Activated naive CD8-positive, alpha-beta T cell treated with anti-CD3 and anti-CD28 coated beads, Interleukin-2, amount 50 U/mL, for 24 hours (primary cell): ENCODE results near the gene RNF149.

ENCODE experiments used
- ATAC-seq: fragments of 150-1000 bp; cut with Tn5 transposase; one replicate; pipeline ENCODE4 v1.10.0; 2021
- DNase-seq: peaks from one replicate; pipeline ENCODE4 v3.0.0; 2021
- H3K27ac Mint-ChIP-seq: one replicate; pipeline ENCODE4 v1.8.0; 2021; ENCODE audit warnings: mild to moderate bottlenecking, mixed read lengths
- H3K27me3 Mint-ChIP-seq: one replicate; pipeline ENCODE4 v1.8.0; 2021; ENCODE audit warnings: mixed read lengths
- H3K36me3 Mint-ChIP-seq: one replicate; pipeline ENCODE4 v1.8.0; 2021; ENCODE audit warnings: low read depth, mixed read lengths
- H3K4me1 Mint-ChIP-seq: one replicate; pipeline ENCODE4 v1.8.0; 2021; ENCODE audit warnings: mixed read lengths
- H3K4me3 Mint-ChIP-seq: one replicate; pipeline ENCODE4 v1.8.0; 2021; ENCODE audit warnings: mild to moderate bottlenecking, moderate library complexity, mixed read lengths
- H3K9me3 Mint-ChIP-seq: one replicate; pipeline ENCODE4 v1.8.0; 2021; ENCODE audit warnings: mixed read lengths

RNF149 gene

DNA sequence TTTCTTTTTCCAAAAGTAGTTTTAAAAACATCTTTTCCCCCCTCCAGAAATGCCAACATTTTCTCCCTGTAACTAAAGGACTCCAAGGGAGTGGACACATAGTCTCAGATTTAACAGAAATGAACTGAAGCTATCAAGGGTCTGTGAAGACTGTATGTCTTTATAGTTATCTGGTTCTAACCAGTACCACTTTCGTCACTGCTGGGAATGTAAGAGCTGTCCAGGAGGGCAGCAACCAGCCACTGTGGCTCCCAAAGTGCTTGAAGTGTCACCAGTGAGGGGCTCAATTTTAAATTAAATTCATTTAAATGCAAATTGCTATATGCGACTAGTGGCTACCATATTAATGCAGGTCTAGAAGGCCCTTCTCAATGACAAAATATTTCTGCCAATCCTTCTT is 15.0 kb downstream of the RNF149 start:
- H3K9me3 Mint-ChIP-seq, result no peaks in the 10 kb centered on the region
- ATAC-seq, result no peak
- H3K36me3 Mint-ChIP-seq, result peaks cover 33% of the 10 kb centered on the region
- DNase-seq, result no peak
- no peaks in the 10 kb centered on the region for H3K27me3 Mint-ChIP-seq
- H3K4me1 Mint-ChIP-seq, result peaks cover 16% of the 10 kb centered on the region
- H3K27ac Mint-ChIP-seq, result no peak overlapping the region
- no peak overlapping the region for H3K4me3 Mint-ChIP-seq

DNA sequence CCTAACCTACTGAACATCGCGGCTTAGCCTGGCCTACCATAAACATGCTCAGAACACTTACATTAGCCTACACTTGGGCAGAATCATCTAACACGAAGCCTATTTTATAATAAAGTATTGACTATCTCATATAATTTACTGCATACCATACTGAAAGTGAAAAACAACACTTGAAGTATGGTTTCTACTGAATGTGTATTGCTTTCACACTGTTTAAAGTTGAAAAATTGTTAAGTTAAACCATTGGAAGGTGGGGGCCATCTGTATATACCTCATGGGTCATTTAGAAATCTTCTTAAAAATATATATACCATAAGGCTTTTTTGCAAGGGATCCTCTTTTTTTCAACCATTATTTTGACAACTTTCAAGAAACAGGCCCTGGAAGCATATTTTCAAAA is 16.5 kb downstream of the RNF149 start:
- Mint-ChIP-seq H3K27ac (no peak overlapping the region), H3K4me3 (no peak overlapping the region), H3K36me3 (peaks cover 39% of the 10 kb centered on the region), H3K27me3 (no peaks in the 10 kb centered on the region), H3K9me3 (no peaks in the 10 kb centered on the region), H3K4me1 (peaks cover 8% of the 10 kb centered on the region)
- no peak for DNase-seq
- ATAC-seq, result no peak

GRCh38 chr2:101290711-101291110 is 17.8 kb downstream of the RNF149 start:
- no peak for DNase-seq
- H3K4me3 Mint-ChIP-seq, result no peak overlapping the region
- H3K9me3 Mint-ChIP-seq, result no peaks in the 10 kb centered on the region
- no peak for ATAC-seq
- peaks cover 46% of the 10 kb centered on the region for H3K36me3 Mint-ChIP-seq
- H3K27ac Mint-ChIP-seq, result no peak overlapping the region
- H3K27me3 Mint-ChIP-seq, result no peaks in the 10 kb centered on the region
- H3K4me1 Mint-ChIP-seq, result no peaks in the 10 kb centered on the region

DNA sequence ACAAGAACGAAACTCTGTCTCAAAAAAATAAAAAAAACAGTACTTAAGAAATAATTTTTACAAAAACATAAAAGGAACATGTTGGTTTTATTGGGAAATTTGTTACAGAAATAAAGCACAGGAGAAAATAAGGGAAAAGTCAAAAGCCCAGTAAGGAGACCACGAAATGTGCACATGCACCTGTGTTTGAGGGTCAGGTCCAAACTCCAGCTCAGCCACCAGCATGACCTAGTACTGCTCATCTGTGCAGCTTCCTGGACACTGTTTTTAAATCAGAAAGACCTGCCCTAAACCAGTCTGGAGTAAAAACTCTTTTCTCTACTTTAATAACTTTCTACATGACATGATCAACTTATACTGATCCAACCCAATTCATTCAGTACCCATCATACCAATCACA is 21.2 kb downstream of the RNF149 start:
- ATAC-seq (no peak), DNase-seq (no peak)
- H3K27me3 Mint-ChIP-seq, result no peaks in the 10 kb centered on the region
- no peaks in the 10 kb centered on the region for H3K4me1 Mint-ChIP-seq
- no peaks in the 10 kb centered on the region for H3K9me3 Mint-ChIP-seq
- no peak overlapping the region for H3K27ac Mint-ChIP-seq
- peaks cover 48% of the 10 kb centered on the region for H3K36me3 Mint-ChIP-seq
- no peak overlapping the region for H3K4me3 Mint-ChIP-seq

GRCh38 chr2:101286684-101287083 is 21.8 kb downstream of the RNF149 start:
- ATAC-seq (no peak), DNase-seq (no peak)
- Mint-ChIP-seq H3K27me3 (no peaks in the 10 kb centered on the region), H3K36me3 (peaks cover 49% of the 10 kb centered on the region), H3K4me1 (no peaks in the 10 kb centered on the region), H3K9me3 (no peaks in the 10 kb centered on the region), H3K27ac (no peak overlapping the region), H3K4me3 (no peak overlapping the region)

DNA sequence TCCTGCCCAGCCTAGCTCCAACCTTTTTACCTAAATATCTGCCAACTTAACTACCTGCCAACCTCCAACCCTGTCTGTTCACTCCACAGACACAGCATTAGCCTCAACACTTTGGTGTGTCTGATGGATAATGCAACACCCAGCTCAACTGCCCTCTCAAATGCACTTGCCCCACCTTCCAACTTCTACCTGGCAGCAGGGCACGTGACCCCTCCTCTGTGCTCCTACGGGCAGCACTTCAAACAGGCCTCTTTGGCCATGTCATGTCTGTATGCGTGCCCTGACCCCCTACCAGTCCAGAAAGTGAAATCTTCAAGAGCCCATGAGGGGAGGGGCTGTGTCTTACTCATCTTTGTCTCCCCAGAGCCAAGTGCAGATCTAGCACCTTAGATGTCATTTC is 25.5 kb downstream of the RNF149 start:
- Mint-ChIP-seq H3K4me1 (peaks cover 3% of the 10 kb centered on the region), H3K27ac (no peak overlapping the region), H3K9me3 (no peaks in the 10 kb centered on the region), H3K4me3 (no peak overlapping the region), H3K27me3 (no peaks in the 10 kb centered on the region), H3K36me3 (peaks cover 63% of the 10 kb centered on the region)
- ATAC-seq (no peak), DNase-seq (no peak)

GRCh38 chr2:101281482-101281881 is 27.0 kb downstream of the RNF149 start:
- DNase-seq (no peak), ATAC-seq (no peak)
- no peaks in the 10 kb centered on the region for H3K27me3 Mint-ChIP-seq
- no peak overlapping the region for H3K4me3 Mint-ChIP-seq
- no peaks in the 10 kb centered on the region for H3K9me3 Mint-ChIP-seq
- peaks cover 56% of the 10 kb centered on the region for H3K36me3 Mint-ChIP-seq
- H3K4me1 Mint-ChIP-seq, result peaks cover 3% of the 10 kb centered on the region
- no peak overlapping the region for H3K27ac Mint-ChIP-seq

DNA sequence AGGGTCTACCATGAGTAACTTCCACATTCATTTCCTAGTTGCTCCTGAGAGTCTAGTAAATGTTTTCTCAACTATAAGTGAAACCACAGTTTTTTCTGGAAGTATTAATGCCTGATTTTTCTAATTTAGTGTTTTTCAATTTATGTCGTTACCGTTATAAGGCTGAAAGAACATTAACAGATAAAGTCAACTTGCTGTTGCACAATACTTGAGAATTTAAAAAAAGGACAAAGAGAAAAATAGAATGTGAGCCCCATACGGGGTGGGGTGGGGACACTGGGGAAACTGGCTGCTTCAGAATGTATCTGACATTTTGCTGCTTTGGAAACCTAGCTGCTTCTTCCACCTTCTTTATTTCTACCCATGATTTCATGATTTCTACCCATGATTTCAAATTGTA is 29.6 kb downstream of the RNF149 start:
- no peaks in the 10 kb centered on the region for H3K27me3 Mint-ChIP-seq
- DNase-seq (no peak), ATAC-seq (no peak)
- H3K9me3 Mint-ChIP-seq, result no peaks in the 10 kb centered on the region
- H3K27ac Mint-ChIP-seq, result no peak overlapping the region
- H3K4me3 Mint-ChIP-seq, result no peak overlapping the region
- peaks cover 5% of the 10 kb centered on the region for H3K4me1 Mint-ChIP-seq
- peaks cover 53% of the 10 kb centered on the region for H3K36me3 Mint-ChIP-seq

GRCh38 chr2:101277111-101277510 is 31.4 kb downstream of the RNF149 start:
- ATAC-seq, result no peak

DNA sequence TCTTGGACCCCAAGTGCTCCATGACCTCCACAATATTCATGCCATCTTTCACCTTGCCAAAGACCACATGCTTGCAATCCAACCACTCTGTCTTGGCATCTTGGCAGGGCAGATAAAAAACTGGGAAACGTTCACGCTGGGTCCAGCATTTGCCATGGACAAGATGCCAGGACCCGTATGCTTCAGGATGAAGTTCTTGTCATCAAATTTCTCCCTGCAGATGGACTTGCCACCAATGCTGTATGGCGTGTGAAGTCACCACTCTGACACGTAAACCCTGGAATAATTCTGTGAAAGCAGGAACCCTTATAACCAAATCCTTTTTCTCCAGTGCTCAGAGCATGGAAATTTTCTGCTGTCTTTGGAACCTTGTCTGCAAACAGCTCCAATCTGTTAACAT is 34.4 kb downstream of the RNF149 start:
- Mint-ChIP-seq H3K4me3 (no peak overlapping the region), H3K4me1 (peaks cover 31% of the 10 kb centered on the region), H3K27me3 (no peaks in the 10 kb centered on the region), H3K36me3 (peaks cover 53% of the 10 kb centered on the region), H3K27ac (no peak overlapping the region), H3K9me3 (no peaks in the 10 kb centered on the region)
- ATAC-seq (no peak), DNase-seq (no peak)

More at GRCh38 chr2:101277111-101277510, 31.4 kb downstream of the RNF149 start:
- H3K9me3 Mint-ChIP-seq, result no peaks in the 10 kb centered on the region
- H3K36me3 Mint-ChIP-seq, result peaks cover 60% of the 10 kb centered on the region
- H3K27ac Mint-ChIP-seq, result no peak overlapping the region
- H3K4me3 Mint-ChIP-seq, result no peak overlapping the region
- H3K27me3 Mint-ChIP-seq, result no peaks in the 10 kb centered on the region
- no peak for DNase-seq
- peaks cover 20% of the 10 kb centered on the region for H3K4me1 Mint-ChIP-seq

DNA sequence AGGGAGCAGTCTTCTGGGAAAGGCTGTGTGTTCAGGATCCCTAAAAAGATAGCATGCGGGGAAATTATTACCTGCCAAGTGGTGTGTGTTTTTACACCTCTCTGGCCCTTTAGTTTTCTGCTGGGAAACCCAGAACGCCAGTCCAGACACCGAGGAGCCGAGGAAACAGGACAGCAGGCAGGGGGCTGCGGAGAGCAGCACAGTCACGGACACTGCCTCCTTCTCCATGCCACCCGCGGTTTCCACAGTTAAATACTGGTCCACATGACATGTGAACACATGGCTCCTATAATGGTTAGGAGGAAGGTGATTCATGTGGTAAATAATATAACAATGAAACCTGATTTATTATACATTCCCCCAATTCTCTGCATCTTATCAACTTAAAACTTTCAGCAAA is 35.4 kb downstream of the RNF149 start:
- Mint-ChIP-seq H3K4me3 (no peak overlapping the region), H3K27ac (peak overlapping the region; percentile 75), H3K36me3 (peaks cover 53% of the 10 kb centered on the region), H3K27me3 (no peaks in the 10 kb centered on the region), H3K9me3 (no peaks in the 10 kb centered on the region), H3K4me1 (peaks cover 36% of the 10 kb centered on the region)
- peak; percentile 31 for ATAC-seq
- DNase-seq, result no peak

- H3K4me3 Mint-ChIP-seq, result no peak overlapping the region
- peaks cover 52% of the 10 kb centered on the region for H3K36me3 Mint-ChIP-seq
These were observed 36.3 kb downstream of the RNF149 start for GRCh38 chr2:101272045-101272784.

DNA sequence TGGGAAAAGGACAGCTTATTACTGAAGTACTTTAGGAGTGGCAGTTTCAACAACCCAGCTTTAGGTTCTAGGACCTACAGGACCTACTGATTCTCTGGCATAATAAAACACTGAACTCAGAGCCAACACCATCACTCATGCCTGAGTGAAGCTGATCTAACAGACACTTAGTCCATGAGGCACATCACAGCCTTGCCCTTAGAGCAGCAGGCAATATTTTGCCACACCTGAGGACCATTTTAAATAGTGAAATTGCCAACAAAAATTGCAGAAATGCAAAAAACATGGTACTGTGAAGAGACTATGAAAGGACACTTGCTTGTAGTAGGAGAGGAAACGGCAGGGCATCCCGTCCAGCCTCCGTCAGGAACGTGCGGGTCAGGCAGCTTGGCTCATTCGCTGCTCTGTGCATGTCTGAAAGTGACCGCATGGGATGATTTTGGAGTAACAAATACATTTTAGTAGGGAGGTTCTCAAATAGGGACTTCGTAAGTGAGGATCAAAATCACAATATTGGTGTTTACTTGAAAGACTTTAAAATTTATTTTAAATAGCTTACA is 37.7 kb downstream of the RNF149 start:
- no peak for ATAC-seq
- H3K27ac Mint-ChIP-seq, result no peak overlapping the region
- H3K9me3 Mint-ChIP-seq, result no peaks in the 10 kb centered on the region
- H3K27me3 Mint-ChIP-seq, result no peaks in the 10 kb centered on the region
- DNase-seq, result no peak
- peaks cover 55% of the 10 kb centered on the region for H3K36me3 Mint-ChIP-seq
- no peak overlapping the region for H3K4me3 Mint-ChIP-seq
- H3K4me1 Mint-ChIP-seq, result peaks cover 43% of the 10 kb centered on the region

More at GRCh38 chr2:101272045-101272784, 36.3 kb downstream of the RNF149 start:
- Mint-ChIP-seq H3K27ac (peak overlapping the region; percentile 75), H3K9me3 (no peaks in the 10 kb centered on the region), H3K27me3 (no peaks in the 10 kb centered on the region), H3K4me1 (peaks cover 43% of the 10 kb centered on the region)
- ATAC-seq (peak; percentile 94), DNase-seq (no peak)

- H3K27ac Mint-ChIP-seq, result peak overlapping the region; percentile 16
- H3K9me3 Mint-ChIP-seq, result no peaks in the 10 kb centered on the region
- H3K36me3 Mint-ChIP-seq, result peaks cover 60% of the 10 kb centered on the region
- no peak for ATAC-seq
- no peak for DNase-seq
- H3K27me3 Mint-ChIP-seq, result no peaks in the 10 kb centered on the region
- no peak overlapping the region for H3K4me3 Mint-ChIP-seq
- peaks cover 43% of the 10 kb centered on the region for H3K4me1 Mint-ChIP-seq
These were observed 40.5 kb downstream of the RNF149 start for GRCh38 chr2:101267671-101268656.
